Measurements from ENCODE around the gene GTF2F2.

DNA sequence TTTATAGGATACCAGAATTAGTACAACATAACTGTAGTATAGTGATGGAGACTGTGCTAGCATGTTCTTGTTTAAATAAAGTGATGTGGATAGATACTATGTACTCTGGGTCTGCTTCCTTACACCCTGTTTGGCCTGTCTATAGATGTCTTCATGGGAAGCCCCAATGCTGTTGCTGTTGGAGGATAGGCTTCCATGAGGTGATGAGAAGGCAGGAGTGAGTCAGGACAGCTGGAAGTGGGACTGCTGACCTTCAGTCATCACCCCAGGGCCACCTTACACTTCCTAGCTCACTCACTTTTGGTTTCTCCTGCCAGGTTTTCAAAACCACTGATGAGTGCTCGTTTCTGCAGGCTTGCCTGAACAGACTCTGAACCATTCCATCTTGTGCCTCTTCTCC is 76.3 kb downstream of the GTF2F2 start:
- TF ChIP-seq, protein P1, sequence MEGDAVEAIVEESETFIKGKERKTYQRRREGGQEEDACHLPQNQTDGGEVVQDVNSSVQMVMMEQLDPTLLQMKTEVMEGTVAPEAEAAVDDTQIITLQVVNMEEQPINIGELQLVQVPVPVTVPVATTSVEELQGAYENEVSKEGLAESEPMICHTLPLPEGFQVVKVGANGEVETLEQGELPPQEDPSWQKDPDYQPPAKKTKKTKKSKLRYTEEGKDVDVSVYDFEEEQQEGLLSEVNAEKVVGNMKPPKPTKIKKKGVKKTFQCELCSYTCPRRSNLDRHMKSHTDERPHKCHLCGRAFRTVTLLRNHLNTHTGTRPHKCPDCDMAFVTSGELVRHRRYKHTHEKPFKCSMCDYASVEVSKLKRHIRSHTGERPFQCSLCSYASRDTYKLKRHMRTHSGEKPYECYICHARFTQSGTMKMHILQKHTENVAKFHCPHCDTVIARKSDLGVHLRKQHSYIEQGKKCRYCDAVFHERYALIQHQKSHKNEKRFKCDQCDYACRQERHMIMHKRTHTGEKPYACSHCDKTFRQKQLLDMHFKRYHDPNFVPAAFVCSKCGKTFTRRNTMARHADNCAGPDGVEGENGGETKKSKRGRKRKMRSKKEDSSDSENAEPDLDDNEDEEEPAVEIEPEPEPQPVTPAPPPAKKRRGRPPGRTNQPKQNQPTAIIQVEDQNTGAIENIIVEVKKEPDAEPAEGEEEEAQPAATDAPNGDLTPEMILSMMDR (IDR thresholded peaks at IDR 0.05), result no peak
- TF ChIP-seq POLR2A (IDR thresholded peaks at IDR 0.05), result no peak
